ENCODE data around the gene C4orf50.

Gene C4orf50

DNA sequence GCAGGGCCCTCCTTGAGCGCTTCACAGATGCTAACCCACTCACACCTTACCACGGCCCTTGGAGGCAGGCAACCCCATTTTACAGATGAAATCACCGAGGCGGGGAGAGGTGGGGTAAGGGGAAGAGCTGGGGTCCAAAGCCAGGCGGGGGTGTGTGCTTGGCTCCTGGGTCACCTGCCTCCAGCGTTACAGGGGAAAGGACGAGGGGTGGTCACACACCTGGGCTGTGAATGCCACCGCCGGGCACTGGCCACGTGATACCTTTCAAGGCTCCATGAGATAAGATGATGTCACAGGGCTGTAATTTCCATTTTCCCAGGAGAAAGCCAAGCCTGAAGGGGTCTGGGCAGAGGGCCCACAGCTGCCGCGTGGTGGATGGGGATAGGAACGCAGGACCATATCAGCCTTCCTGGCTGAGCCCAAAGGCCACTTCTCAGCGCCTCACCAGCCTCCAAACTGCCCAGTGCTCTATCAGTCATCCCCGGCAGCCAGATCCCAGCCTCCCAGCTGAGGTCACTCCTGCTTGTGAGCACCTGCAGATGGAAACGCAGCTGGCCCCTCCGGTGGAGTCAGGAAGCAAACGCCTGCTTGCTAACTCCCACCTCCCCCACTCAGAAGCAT, 62.9 kb downstream of the C4orf50 start:
- ATAC-seq: no peak
- TF ChIP-seq, protein P1, sequence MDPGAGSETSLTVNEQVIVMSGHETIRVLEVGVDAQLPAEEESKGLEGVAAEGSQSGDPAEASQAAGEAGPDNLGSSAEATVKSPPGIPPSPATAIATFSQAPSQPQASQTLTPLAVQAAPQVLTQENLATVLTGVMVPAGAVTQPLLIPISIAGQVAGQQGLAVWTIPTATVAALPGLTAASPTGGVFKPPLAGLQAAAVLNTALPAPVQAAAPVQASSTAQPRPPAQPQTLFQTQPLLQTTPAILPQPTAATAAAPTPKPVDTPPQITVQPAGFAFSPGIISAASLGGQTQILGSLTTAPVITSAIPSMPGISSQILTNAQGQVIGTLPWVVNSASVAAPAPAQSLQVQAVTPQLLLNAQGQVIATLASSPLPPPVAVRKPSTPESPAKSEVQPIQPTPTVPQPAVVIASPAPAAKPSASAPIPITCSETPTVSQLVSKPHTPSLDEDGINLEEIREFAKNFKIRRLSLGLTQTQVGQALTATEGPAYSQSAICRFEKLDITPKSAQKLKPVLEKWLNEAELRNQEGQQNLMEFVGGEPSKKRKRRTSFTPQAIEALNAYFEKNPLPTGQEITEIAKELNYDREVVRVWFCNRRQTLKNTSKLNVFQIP (CRISPR knock-in tag; IDR thresholded peaks at IDR 0.05; ENCODE audit: borderline replicate concordance, low read depth): no peak
- TF ChIP-seq CSDC2 (CRISPR knock-in tag; IDR thresholded peaks at IDR 0.05) (no peak), ZFP3 (CRISPR knock-in tag; IDR thresholded peaks at IDR 0.05) (no peak), ZNF565 (CRISPR knock-in tag; conservative IDR thresholded peaks at IDR 0.05; ENCODE audit: low read depth) (no peak), TCF4 (CRISPR knock-in tag; IDR thresholded peaks at IDR 0.05; ENCODE audit: borderline replicate concordance) (no peak), OSR1 (CRISPR knock-in tag; IDR thresholded peaks at IDR 0.05) (no peak), ARNTL (CRISPR knock-in tag; IDR thresholded peaks at IDR 0.05; ENCODE audit: borderline replicate concordance, low read depth) (no peak), BACH2 (CRISPR knock-in tag; IDR thresholded peaks at IDR 0.05; ENCODE audit: borderline replicate concordance) (no peak), ZFP30 (CRISPR knock-in tag; IDR thresholded peaks at IDR 0.05) (no peak), GLIS3 (CRISPR knock-in tag; IDR thresholded peaks at IDR 0.05) (no peak), RARB (CRISPR knock-in tag; IDR thresholded peaks at IDR 0.05) (no peak), ZNF70 (CRISPR knock-in tag; IDR thresholded peaks at IDR 0.05) (no peak)
- TF ChIP-seq, protein P2, sequence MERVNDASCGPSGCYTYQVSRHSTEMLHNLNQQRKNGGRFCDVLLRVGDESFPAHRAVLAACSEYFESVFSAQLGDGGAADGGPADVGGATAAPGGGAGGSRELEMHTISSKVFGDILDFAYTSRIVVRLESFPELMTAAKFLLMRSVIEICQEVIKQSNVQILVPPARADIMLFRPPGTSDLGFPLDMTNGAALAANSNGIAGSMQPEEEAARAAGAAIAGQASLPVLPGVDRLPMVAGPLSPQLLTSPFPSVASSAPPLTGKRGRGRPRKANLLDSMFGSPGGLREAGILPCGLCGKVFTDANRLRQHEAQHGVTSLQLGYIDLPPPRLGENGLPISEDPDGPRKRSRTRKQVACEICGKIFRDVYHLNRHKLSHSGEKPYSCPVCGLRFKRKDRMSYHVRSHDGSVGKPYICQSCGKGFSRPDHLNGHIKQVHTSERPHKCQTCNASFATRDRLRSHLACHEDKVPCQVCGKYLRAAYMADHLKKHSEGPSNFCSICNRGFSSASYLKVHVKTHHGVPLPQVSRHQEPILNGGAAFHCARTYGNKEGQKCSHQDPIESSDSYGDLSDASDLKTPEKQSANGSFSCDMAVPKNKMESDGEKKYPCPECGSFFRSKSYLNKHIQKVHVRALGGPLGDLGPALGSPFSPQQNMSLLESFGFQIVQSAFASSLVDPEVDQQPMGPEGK (CRISPR knock-in tag; IDR thresholded peaks at IDR 0.05; ENCODE audit: borderline replicate concordance): no peak
- TF ChIP-seq, protein P3, sequence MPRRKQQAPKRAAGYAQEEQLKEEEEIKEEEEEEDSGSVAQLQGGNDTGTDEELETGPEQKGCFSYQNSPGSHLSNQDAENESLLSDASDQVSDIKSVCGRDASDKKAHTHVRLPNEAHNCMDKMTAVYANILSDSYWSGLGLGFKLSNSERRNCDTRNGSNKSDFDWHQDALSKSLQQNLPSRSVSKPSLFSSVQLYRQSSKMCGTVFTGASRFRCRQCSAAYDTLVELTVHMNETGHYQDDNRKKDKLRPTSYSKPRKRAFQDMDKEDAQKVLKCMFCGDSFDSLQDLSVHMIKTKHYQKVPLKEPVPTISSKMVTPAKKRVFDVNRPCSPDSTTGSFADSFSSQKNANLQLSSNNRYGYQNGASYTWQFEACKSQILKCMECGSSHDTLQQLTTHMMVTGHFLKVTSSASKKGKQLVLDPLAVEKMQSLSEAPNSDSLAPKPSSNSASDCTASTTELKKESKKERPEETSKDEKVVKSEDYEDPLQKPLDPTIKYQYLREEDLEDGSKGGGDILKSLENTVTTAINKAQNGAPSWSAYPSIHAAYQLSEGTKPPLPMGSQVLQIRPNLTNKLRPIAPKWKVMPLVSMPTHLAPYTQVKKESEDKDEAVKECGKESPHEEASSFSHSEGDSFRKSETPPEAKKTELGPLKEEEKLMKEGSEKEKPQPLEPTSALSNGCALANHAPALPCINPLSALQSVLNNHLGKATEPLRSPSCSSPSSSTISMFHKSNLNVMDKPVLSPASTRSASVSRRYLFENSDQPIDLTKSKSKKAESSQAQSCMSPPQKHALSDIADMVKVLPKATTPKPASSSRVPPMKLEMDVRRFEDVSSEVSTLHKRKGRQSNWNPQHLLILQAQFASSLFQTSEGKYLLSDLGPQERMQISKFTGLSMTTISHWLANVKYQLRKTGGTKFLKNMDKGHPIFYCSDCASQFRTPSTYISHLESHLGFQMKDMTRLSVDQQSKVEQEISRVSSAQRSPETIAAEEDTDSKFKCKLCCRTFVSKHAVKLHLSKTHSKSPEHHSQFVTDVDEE (CRISPR knock-in tag; IDR thresholded peaks at IDR 0.05): no peak
- TF ChIP-seq, protein P4, sequence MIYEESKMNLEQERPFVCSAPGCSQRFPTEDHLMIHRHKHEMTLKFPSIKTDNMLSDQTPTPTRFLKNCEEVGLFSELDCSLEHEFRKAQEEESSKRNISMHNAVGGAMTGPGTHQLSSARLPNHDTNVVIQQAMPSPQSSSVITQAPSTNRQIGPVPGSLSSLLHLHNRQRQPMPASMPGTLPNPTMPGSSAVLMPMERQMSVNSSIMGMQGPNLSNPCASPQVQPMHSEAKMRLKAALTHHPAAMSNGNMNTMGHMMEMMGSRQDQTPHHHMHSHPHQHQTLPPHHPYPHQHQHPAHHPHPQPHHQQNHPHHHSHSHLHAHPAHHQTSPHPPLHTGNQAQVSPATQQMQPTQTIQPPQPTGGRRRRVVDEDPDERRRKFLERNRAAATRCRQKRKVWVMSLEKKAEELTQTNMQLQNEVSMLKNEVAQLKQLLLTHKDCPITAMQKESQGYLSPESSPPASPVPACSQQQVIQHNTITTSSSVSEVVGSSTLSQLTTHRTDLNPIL (CRISPR knock-in tag; IDR thresholded peaks at IDR 0.05; ENCODE audit: low read depth): no peak

DNA sequence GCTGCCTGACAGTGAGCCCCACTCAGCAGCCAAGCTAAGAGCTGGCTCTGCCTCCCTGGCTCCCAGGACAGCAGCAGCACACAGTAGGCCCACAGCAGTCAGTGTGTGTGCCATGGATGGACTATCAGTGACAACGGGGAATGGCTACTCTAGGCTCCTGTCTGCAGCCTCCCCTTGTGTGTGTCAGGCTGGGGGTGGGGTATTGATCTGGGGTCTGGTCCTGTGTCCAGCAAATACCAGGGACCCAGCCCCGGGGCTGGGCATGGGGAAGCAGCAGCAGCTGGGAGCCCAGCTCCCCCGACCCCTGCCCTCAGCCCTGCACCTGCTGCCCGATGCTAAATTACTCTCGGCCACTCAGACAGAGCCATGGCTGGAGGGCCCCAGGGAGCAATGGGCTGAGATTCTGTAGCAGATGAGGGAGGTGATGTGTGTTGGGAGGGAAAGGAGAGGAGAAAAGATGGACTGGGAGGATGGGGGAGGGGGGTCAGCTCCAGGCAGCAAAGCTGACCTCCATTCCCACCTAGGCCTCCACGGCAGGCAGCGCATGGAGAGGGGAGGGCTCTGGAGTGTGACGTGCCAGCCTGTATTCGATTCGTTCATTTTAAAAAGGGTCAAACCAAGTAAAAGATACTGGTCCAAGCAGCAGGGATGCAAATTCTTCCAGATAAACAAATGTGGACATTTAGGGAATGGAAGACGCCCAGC, 64.0 kb downstream of the C4orf50 start:
- no peak for ATAC-seq
- TF ChIP-seq ZFP3 (CRISPR knock-in tag; IDR thresholded peaks at IDR 0.05): no peak
- no peak for TF ChIP-seq RARB (CRISPR knock-in tag; IDR thresholded peaks at IDR 0.05)
- TF ChIP-seq ARNTL (CRISPR knock-in tag; IDR thresholded peaks at IDR 0.05; ENCODE audit: borderline replicate concordance, low read depth): no peak
- no peak for TF ChIP-seq ZC3H10 (CRISPR knock-in tag; IDR thresholded peaks at IDR 0.05)
- TF ChIP-seq ZNF8 (CRISPR knock-in tag; IDR thresholded peaks at IDR 0.05): no peak
- TF ChIP-seq ESRRG (CRISPR knock-in tag; IDR thresholded peaks at IDR 0.05): no peak
- TF ChIP-seq, protein P5, sequence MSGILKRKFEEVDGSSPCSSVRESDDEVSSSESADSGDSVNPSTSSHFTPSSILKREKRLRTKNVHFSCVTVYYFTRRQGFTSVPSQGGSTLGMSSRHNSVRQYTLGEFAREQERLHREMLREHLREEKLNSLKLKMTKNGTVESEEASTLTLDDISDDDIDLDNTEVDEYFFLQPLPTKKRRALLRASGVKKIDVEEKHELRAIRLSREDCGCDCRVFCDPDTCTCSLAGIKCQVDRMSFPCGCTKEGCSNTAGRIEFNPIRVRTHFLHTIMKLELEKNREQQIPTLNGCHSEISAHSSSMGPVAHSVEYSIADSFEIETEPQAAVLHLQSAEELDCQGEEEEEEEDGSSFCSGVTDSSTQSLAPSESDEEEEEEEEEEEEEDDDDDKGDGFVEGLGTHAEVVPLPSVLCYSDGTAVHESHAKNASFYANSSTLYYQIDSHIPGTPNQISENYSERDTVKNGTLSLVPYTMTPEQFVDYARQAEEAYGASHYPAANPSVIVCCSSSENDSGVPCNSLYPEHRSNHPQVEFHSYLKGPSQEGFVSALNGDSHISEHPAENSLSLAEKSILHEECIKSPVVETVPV (CRISPR knock-in tag; IDR thresholded peaks at IDR 0.05): no peak
- no peak for TF ChIP-seq GLIS3 (CRISPR knock-in tag; IDR thresholded peaks at IDR 0.05)
- no peak for TF ChIP-seq CSDC2 (CRISPR knock-in tag; IDR thresholded peaks at IDR 0.05)
- TF ChIP-seq TOX (CRISPR knock-in tag; IDR thresholded peaks at IDR 0.05; ENCODE audit: borderline replicate concordance): no peak
- no peak for TF ChIP-seq TCF4 (CRISPR knock-in tag; IDR thresholded peaks at IDR 0.05; ENCODE audit: borderline replicate concordance)
- no peak for TF ChIP-seq ISL1 (CRISPR knock-in tag; IDR thresholded peaks at IDR 0.05)
- no peak for TF ChIP-seq ZNF70 (CRISPR knock-in tag; IDR thresholded peaks at IDR 0.05)
- TF ChIP-seq, protein P2 (CRISPR knock-in tag; IDR thresholded peaks at IDR 0.05; ENCODE audit: borderline replicate concordance): no peak
- no peak for TF ChIP-seq OSR1 (CRISPR knock-in tag; IDR thresholded peaks at IDR 0.05)
- TF ChIP-seq ZFP30 (CRISPR knock-in tag; IDR thresholded peaks at IDR 0.05): no peak
- TF ChIP-seq, protein P3 (CRISPR knock-in tag; IDR thresholded peaks at IDR 0.05): no peak
- TF ChIP-seq SNAI2 (CRISPR knock-in tag; IDR thresholded peaks at IDR 0.05): no peak
- TF ChIP-seq ZNF565 (CRISPR knock-in tag; conservative IDR thresholded peaks at IDR 0.05; ENCODE audit: low read depth): no peak

Measured in SK-N-SH treated with all-trans-retinoic acid at 6 μM for 48 hours (cell line).